Measurements from ENCODE around the gene KLHL11.

Gene KLHL11

DNA sequence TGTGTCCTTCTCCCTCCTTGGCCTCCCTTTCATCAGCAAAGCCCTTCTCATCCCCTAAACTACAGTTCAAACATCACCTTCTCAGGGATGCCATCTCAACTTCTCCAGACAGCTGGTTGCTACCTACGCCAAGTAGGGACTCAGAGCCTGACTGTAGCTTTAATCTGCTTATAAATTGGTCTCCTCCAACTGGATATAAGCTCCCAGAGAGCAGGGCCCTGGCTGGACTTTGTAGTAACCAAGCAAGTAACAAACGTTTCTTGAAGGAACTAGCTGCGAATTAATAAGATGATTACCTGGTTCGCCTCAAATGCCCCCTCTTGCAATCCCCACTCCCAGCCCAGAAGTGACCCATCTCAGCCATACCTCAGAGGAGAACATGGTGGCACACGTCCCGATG, 17.5 kb upstream of the KLHL11 start:
- TF ChIP-seq, protein P1, sequence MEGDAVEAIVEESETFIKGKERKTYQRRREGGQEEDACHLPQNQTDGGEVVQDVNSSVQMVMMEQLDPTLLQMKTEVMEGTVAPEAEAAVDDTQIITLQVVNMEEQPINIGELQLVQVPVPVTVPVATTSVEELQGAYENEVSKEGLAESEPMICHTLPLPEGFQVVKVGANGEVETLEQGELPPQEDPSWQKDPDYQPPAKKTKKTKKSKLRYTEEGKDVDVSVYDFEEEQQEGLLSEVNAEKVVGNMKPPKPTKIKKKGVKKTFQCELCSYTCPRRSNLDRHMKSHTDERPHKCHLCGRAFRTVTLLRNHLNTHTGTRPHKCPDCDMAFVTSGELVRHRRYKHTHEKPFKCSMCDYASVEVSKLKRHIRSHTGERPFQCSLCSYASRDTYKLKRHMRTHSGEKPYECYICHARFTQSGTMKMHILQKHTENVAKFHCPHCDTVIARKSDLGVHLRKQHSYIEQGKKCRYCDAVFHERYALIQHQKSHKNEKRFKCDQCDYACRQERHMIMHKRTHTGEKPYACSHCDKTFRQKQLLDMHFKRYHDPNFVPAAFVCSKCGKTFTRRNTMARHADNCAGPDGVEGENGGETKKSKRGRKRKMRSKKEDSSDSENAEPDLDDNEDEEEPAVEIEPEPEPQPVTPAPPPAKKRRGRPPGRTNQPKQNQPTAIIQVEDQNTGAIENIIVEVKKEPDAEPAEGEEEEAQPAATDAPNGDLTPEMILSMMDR (IDR thresholded peaks at IDR 0.05), result no peak

DNA sequence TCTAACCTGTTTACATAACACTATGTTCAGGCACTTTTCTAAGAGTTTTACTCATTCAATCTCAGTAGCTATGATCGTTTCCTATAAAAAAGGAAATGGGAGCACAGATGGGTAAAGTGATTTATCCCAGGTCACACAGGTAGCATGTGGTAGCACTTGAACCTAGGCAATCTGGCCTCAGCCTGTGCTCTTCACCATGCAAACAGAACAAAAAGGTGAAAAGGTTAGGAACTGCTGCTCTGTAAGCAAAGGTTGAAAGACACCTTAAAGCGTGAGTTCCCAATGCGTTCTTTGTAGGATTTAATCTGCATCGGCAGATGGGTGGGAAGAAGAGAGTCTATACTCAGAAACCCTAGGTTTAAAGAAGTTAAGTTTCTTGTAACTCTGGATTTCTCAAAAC, 14.9 kb upstream of the KLHL11 start:
- TF ChIP-seq, protein P1 (IDR thresholded peaks at IDR 0.05), result no peak

DNA sequence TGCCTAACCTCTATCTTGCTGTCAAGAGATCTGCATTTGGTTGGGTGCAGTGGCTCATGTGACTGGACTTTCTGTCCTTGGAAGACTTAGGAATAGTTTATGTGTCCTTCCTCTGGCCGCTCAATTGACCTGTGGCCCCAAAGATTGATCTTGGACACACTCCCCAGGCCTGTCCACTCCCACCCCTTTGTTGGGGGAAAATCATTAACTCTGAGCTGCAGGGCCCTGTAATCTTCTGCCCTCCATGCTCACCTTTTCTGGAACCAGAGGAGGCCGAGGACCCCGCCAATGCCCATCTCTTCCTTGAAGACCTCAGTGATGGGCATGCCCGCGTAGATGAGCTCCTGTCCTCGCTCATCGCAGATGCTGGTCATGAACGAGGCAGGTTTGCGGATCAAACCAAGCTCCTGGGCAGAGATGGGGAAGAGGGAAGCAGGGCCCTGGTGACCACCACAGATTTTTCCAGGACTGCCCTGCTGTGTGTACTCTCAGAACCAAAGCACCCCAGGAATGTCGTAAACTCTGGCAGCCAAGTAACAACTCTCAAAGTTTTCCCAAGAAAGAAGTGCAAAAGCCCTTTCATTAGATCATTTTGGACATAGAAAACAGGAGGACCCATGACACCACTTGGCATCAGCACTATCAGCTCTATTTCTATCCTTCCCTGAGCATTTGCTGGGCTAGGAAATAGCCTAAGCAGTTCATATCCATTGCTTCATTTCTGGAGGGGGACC, 8.5 kb upstream of the KLHL11 start:
- TF ChIP-seq, protein P1 (IDR thresholded peaks at IDR 0.05), result no peak

DNA sequence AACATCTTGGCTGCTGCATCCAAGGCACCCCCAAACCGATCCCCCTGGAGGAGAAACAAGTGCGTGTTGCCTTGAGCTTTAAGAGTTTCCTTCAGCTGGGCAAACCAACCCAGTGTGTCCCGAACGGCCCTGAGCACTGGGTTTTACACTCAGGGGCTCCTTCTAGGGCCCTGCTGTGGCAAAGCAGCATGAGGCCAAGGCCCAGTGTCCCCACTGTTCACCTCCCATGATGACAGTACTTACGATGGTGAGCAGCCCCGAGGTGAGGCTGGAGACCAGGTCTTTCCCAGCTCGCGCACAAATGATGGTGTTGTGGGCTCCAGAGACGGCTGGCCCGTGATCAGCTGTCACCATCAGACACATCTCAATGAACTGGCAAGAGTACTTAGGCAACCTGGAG, 6.6 kb upstream of the KLHL11 start:
- TF ChIP-seq, protein P1 (IDR thresholded peaks at IDR 0.05), result no peak

DNA sequence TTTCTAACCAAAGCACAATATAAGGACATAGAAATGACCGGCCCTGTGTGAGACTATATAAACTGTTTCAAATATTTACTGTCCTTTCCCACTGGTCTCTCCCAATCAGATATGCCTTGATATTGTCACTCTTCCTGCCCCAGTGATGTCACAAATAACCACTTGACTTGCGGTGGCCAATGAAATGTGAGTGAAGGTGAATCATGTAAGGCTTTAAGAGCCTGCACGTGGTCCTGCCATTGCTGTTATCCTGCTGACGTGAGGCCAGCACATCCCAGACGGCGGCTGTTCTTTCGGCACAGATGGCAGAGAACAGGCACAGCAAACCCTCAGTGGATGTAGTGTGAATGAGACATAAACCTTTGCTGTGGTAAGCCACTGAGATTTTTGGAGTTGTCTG, 5.4 kb upstream of the KLHL11 start:
- TF ChIP-seq, protein P1 (IDR thresholded peaks at IDR 0.05), result no peak

DNA sequence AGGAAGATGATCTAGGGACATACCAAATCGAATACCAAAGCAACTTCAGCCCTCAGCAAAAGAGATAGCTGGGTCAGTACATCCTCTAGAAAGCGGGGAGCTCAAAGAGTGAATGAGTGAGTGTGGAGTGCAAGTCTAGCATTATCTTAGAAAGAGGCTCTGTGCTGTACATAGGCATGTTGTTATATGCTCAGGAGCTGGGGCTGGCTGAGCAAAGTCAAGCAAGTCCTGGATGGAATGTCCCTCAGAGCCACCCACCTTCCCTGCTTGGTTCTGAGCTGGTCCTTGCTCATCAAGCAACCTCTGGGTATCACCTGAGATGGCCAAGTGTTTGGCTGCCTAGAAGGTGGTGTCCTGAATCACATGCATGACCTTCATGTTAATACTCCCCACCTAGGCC, 4.9 kb upstream of the KLHL11 start:
- TF ChIP-seq, protein P1 (IDR thresholded peaks at IDR 0.05), result no peak

DNA sequence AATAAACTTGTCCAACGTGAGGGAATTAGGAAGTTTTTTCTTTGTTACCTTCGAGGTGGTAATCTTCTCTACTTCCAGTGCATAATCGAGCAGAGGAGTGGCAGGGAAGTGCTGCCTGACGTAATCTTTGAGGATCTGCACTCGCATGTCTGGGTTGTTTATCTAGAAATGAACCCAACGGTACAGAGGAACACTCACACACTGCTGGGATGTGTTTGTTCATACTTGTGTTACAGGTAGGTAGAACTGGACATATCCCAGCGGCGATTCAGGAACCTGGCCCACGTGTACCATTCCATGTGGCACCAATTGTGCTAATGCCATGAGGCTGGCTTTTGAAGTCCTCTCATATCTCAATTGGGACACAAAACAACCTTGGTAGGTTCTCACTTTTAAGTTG, 4.2 kb upstream of the KLHL11 start:
- TF ChIP-seq, protein P1 (IDR thresholded peaks at IDR 0.05), result no peak

DNA sequence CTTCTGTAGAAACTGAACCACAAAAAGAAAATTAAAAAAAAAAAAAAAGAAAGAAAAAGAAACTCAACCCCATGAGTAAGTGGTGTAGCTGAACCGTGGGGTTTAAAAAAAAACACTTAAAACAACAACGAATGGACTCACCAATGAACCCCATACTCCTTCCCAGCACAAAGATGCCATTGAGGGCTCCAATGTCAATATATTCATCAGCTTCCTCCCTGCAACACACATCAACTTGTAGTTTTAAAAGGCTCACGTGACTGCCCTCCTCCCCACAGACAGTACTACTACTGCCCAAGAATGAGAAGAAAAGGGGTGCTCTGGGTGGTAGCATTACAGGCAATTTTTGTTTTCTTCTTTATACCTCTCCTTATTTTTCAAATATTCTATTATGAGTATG, 3.3 kb upstream of the KLHL11 start:
- TF ChIP-seq, protein P1 (IDR thresholded peaks at IDR 0.05), result no peak
